ENCODE data around the gene CDK17.
"Not testable (repeated sequence)": the region's sequence is repeated elsewhere in the genome, so short reads cannot be mapped to it uniquely, and the experiment has no call there.

Gene CDK17

DNA sequence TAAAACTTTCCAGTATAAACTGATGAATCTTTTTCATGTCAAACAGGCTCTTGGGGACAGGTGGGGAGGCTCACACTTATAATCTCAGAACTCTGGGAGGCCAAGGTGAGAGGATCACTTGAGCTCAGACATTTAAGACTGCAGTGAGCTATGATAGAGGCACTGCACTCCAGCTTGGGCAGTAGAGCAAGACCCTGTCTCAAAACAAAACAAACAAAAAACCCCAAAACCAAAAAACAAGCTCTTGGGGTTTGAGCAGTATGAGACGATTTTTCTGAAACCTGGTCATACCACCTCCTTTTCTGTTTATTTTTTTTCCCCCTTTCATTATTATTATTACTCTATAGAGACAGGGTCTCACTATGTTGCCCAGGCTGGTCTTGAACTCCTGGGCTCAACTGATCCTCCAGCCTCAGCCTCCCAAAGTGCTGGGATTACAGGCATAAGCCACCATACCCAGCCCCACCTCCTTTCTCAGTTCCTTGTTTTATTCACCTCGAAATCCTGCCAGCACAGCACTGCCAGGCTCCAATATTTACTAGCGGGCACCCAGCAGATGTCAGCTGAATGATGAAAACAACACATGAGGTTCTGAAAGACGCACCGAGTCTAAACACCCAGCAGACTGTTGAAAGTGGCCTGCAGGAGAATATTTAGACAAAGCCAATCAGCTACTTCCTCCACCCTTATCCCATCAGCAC, 19.5 kb upstream of the CDK17 start:
- no peak for DNase-seq (ENCODE audit: low read depth in 2 of 2)

DNA sequence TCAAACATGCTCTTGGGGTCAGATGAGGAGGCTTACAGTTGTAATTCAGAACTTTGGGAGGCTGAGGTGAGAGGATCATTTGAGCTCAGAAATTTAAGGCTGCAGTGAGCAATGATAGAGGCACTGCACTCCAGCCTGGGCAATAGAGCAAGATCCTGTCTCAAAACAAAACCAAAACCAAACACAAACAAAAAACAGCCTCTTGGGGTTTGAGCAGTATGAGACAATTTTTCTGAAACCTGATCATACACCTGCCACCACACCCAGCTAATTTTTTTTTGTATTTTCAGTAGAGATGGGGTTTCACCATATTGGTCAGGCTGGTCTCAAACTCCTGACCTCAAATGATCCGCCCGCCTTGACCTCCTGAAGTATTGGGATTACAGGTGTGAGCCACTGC, 17.4 kb upstream of the CDK17 start:
- not testable (repeated sequence) for DNase-seq (ENCODE audit: low read depth in 2 of 2)

DNA sequence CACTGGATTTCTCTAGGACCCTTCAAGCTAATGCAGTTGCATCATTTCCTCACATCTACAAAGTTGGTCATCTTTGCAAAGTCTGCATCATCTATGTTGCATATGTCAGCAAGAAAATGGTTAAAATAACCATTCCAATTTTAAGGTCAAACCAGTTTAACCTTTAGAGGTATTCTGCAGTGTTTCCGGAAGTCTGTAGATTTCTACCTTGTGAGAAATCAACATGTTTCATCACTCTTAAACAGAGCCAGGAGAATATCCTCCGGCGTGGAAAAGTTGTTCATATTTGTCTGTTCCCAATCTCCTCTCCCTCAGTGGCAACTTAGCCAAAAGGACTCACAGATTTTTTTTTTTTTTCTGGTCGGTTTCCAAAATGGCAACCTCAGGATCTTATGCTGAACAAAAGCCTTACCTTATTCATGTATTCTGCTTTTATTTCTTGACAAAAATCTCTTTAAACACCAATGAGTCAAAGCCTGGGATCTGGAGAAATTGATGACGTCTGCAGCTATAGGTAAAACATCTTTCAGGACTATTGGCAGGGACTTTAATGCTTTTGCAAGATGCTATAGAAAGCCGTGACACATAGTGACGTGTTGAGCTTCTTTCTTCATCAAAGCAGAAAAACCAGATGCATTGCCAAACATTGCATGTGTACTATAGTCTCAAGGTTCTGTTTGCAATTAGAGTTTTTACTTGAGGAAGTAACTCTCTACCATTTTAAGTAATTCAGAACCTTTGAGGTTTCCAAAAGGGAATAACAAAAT, 16.0 kb upstream of the CDK17 start:
- no peak for DNase-seq (ENCODE audit: low read depth in 2 of 2)

DNA sequence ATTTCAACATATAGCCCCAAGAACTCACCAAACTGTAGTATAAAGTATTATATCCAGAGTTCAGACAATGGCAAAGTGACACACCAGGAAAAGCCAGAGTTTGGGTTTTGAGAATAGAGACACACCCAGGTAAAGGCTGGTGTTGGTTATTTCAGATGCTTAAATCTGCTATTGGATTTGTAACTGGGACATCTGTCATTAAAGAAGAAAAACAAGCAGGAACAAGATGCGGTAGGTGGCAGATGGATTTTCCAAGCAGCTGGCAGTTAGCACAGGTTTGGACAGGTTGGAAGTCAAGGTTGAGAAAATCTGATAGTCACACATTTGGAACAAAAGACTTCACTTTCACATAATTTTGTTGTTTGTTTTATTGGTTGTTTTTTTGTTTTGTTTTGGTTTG, 14.4 kb upstream of the CDK17 start:
- DNase-seq (ENCODE audit: low read depth in 2 of 2) = no peak

DNA sequence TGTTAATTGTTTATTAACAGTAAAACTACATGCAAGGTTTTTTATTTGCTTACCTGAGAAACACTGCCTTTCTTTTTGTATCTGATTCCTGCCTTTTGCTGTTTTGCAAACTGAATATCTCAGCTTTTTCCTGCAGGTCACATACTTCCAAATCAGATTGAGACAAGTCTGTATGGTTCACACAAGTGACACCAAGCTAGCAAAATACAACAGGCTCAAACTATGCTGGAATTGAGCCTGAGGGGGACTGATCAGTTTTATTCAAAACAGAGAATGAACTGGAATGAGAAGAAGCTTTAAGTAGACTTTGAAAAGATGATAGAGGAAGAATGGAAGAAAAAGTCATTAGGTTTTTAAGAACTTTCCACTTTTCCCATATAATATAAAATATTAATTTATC, 12.2 kb upstream of the CDK17 start:
- no peak for DNase-seq (ENCODE audit: low read depth in 2 of 2)

DNA sequence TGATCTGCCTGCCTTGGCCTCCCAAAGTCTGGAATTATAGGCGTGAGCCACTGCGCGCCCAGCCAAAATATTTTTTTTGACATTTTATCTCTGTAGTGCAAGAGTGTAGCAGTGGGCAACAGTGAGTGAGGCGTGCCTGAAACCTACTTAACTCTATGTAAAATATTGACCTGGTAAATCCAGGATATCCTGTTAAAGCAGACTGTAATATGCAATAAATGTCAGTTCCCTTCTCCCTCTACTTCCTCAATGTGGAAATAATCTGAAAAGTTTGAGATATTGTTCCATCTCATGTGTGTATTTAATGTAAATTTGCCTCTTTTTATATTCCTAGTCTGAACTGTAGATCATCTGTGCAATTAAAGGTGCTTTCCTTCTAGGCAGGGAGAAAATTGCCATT, 9.5 kb upstream of the CDK17 start:
- no peak for DNase-seq (ENCODE audit: low read depth in 2 of 2)

DNA sequence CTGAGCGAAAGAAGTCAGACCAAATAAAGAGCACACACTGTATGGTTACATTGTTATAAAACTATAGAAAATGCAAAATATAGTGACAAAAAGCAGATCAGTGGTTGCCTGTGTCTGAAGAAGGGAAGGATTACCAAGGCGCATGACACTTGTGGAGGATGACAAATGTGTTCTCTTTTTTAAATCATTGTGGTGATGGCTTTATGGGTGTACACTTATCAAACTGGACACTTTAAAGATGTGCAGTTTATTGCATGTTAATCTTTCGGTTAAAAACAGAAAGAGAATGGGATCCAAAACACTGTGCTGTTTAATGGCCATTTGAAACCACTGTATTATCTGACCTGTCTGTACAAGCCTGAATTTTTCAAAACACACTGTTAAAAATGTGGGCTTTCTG, 8.8 kb upstream of the CDK17 start:
- DNase-seq (ENCODE audit: low read depth in 2 of 2) = no peak

DNA sequence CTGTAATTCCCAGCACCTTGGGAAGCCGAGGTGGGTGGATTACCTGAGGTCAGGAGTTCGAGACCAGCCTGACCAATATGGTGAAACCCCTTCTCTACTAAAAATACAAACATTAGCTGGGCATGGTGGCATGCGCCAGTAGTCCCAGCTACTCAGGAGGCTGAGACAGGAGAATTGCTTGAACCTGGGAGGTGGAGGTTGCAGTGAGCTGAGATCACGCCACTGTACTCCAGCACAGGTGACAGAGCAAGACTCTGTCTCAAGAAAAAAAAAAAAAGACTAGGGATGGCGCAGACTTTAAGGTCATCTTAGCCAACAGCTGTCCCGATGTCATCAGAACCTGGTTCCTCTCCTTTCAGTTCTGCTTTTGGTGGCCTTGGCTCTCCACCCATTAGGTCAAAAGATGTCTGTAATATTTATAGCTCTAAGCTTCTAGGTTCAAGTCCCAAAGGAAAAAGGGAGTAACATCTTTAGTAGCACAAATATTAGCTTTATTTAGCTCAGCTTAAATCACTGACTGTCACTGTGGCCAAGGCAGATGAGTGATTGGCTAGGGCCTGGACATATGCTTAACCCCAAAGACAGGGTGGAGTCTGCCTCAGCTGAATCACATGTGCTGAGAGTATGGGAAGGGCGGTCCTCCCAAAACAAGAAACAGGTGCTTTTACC, 7.3 kb upstream of the CDK17 start:
- not testable (repeated sequence) for DNase-seq (ENCODE audit: low read depth in 2 of 2)

DNA sequence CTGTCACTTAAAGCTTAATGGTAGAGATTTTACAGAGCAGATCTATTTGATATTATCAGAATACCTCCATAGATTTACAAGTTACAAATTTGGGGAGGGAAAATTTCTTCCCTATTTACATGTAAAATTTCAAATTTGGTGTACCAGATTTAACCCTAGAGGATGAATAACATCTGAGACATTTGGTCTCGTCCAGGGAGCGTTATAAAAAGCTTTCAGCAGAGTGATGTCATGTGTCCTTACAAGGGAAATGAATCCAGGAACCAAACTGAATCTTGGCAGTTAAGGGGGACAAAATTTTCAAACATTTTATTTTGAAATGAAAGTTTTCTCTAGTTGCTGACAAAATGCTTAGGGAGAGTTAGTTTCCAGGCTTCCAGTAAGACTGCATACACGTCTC, 4.5 kb upstream of the CDK17 start:
- no peak for DNase-seq (ENCODE audit: low read depth in 2 of 2)

DNA sequence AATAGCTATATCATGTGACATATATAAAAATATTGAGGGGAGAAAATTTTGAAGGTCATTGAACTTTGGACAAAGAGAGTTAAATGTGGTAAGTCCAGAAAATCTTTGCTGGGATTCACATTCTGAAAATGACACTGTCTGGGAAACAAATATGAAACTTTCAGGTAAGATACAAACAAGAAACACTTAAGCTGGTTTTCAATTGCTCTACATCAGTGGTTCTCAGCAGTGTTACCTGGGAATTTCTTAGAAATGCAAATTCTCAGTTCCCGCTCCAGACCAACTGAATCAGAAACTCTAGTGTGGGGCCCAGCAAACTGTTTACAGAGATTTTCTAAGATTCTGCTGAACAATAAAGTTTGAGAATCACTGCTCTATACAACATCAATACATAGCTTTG, 3.6 kb upstream of the CDK17 start:
- DNase-seq (ENCODE audit: low read depth in 2 of 2) = no peak

DNA sequence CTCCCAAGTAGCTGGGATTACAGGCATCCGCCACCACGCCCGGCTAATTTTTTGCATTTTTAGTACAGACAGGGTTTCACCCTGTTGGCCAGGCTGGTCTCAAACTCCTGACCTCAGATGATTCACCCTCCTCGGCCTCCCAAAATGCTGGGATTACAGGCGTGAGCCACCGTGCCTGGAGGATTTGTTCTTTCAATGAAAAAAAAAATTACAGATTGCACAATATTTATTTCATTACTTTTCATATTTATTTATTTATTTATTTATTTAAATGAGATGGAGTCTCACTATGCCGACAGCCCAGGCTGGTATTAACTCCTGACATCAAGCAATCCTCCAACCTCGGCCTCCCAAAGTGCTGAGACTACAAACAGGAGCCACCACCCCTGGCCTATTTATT, 2.3 kb upstream of the CDK17 start:
- not testable (repeated sequence) for DNase-seq (ENCODE audit: low read depth in 2 of 2)

DNA sequence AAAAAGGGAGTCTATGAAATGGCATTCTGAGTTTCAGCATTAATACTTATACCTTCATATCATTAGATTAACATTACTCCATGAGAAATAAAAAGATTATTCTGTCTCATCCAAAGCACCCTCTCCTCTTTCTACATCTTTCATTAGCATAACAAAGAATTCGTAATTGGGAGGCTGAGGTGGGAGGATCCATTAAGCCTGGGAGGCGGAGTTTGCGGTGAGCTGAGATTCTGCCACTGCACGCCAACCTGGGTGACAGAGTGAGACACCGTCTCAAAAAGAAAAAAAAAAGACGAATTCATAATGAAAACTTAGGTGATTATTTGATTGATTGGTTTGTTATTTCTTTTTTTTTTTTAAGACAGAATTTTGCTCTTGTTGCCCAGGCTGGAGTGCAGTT, 1.8 kb upstream of the CDK17 start:
- no peak for DNase-seq (ENCODE audit: low read depth in 2 of 2)

DNA sequence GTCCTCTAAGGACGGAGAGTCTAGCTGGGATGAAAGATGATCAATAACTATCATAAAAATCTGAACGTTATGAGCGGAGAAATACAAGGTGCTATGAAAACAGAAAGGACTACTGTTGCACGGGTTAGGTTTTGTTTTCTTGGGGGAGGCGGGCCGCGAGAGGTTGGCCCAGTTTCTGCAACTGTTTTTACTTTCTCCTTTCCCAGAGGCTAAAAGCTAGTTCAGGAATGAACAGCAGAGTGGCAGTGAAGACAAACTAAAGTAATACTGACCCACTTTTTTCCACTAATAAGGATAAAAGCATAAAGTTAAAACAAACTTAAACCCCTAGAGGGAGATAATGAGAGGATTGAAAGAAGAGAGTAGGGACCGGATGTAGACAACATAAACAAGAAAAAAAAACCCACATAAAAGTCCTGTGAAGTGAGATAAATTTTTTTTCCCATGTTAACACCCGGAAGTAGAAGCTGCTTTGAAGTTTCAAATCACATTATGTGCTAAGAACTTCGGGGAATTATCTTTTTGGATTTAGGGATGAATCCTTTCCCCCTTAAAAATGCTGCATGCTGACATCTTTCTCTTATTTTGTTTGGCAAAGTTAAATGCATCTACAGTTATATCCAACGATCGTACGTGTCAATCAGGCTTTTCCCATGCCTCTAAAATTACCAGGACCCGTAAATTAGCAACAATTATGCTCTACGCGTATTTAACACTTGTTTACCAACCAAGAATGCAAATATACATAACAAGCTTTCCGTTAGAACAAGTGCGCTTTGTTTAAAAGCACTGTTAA, 1.0 kb upstream of the CDK17 start:
- DNase-seq (ENCODE audit: low read depth in 2 of 2) = no peak

DNA sequence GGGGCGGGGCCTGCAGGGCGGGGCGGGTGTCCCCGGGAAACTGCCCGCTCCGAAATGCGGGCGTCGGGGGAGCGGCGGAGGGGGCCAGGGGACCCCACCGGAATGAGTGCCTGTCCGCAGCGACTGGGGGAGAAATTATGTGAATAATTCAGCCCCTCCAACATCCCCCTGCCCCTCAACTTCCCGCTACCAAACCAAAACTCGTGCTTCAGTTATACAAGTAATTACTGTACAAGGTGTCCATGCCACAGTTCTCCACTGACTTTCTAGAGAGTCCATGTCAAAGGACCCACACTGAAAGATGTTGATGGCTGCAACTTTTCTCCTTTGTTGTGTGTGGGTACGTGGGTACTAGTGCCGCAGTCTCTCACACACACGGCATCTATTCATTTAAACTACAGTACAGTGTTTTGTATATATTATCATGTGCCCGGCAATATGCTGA, 414 bp upstream of the CDK17 start:
- no peak for DNase-seq (ENCODE audit: low read depth in 2 of 2)

DNA sequence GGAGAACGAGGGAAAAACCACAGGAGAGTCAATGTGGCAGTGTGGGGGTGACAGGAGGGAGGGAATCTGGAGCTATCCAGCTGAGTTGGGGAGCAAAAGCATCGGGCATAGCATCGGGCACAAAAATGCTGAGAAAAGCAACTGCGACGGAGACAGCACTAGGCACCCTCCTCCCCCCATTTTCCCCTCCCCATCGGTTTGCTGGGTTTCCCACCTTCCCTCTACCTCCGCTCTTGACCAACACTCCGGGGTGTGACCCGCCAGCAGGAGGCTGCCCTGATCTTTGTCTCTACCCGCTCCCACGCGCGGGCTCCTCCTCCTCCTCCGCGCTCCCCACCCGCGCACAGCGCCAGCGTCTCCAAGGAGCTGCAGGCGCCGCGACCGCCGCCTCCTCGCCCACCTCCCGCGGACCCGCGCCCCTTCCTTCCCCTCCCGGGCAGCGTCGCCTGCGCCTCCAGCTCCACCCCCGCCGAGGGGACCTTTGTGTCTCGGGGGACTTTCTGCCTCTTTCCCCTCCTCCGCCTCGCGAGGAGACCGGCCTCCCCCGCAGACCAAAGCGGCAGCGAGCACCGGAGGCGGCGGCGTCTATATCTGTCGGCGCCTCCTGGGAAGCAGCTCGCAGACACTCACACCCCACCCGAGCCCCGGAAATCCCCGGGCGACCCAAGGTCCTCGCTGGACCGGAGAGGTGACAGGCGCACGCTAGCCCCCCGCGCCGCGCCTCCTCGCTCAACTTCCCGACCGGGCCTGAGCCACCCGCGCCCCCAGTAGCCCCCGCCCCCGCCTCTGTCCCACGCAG, 920 bp downstream of the CDK17 start:
- peak; percentile 44 to 48 for DNase-seq (ENCODE audit: low read depth in 2 of 2)

DNA sequence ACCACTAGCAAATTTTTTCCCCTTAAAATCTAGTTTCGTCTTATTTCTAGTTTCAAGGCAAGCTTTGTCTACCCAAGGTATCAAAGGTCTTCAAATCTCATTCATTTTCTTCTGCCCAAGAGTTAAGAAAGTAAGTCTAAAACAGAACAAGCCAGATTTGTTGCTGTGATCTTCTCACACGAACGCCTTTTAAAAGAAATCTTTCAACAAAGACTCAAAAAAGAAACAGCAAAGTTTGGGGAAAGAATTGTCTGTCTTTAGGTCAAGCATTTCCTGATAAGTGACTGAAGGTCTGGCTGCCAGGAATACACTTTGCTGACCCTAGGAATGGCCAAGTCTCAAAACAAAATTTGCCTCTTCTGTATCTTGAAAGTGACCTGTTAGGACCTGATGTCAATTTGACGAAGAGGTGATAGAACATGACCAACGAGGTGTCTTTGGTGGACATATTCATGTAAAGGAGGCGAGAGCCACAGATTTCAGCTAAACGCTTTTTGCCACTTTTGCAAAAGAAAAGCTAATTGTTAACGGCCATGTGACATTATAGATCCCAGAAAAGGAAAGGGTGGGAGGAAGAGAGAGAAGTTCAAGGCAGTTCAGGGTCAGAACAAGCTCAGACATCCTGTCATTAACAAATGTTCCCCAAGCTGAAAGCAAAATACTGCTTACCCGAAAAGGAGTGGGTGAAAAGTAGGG, 1.7 kb downstream of the CDK17 start:
- DNase-seq (ENCODE audit: low read depth in 2 of 2) = no peak

DNA sequence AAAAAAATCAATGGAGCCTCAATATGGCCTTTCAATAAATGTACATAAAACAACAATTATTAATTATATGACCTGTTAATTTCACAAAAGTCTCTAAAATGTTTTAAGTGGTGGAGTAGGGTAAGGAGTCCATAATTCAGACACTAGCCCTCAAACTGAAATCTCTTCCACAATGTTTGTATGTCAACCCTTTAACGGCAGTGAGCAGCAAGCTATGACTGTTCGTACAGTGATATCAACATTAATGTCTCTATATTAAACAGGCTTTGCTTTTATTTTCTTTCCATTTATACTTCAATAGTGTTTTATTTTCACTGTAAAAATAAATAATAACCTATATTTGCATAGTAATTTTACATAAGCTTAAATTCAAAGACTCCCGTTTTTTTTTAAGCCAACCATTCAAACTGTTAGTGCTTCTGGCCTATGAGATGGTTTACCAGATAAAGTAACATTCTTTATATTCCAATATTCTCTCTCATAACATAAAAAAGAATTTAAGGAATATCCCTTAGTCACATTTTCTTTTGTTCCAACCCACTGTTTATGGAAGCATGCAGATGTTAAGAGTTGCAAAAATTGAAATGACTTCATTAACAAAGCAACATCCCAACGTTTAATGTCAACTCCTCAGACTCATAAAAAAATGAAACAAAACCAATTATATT, 2.3 kb downstream of the CDK17 start:
- no peak for DNase-seq (ENCODE audit: low read depth in 2 of 2)

DNA sequence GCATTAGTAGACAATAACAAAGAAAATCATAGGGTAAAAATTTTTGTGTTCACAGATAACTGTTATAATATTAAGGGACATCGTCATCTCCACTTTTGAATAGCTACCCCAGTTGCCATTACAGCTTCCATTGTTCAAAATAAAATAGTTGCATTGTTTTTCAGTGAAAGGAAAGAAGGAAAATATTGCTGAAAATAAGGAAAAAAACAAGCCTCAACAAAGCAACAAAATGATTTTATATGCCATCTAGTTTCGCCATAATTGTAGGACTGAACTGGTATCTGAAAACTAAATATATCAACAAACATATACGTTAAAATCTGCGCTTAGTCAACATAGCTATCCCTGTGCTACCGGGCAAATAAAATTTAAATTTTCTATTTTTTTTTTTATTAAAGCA, 3.3 kb downstream of the CDK17 start:
- DNase-seq (ENCODE audit: low read depth in 2 of 2) = no peak

DNA sequence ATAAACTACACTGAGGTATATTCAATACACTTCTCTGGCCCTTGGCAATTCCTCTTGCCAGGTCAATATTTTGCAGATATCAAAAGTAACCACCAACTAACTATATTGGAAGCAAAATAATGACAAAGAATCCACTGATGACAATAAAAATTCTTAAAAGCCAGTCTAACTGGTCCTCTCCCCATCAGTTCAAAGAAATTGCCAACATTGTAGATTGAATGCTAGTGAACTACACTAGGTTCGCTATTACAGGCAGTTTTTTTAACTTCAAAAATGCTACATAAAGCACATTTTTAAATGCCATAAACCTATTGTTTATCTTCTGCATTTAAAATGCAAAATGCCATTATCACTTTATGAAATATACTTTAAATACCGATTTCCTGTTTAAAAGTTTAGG, 4.0 kb downstream of the CDK17 start:
- DNase-seq (ENCODE audit: low read depth in 2 of 2) = no peak

DNA sequence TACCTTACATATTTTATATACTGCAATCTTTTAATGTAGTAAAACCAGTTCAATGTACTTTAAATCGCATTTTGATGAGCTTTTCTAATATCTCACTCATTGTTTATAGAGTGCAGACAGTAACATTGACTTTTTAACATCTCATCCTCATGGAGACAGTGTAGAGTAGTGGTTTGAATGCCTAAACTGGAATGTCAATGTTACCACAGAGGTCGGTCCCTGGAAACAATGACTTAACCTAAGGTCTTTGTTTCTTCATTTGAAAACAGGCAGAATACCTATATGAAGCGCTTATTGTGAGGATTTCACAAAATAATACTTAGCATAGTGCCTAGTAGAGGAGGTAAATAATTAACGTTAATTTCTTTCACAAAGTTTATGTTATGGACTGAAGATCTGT, 5.0 kb downstream of the CDK17 start:
- DNase-seq (ENCODE audit: low read depth in 2 of 2) = no peak

All from activated CD4-positive, alpha-beta T cell treated with anti-CD3 and anti-CD28 coated beads for 24 hours (primary cell).